ENCODE measurements around the gene CLIP2.
A peak's percentile ranks its signal among the peaks of the same experiment; 100 is the strongest.
"Not testable (repeated sequence)": the region's sequence is repeated elsewhere in the genome, so short reads cannot be mapped to it uniquely, and the experiment has no call there.

CLIP2 gene

DNA sequence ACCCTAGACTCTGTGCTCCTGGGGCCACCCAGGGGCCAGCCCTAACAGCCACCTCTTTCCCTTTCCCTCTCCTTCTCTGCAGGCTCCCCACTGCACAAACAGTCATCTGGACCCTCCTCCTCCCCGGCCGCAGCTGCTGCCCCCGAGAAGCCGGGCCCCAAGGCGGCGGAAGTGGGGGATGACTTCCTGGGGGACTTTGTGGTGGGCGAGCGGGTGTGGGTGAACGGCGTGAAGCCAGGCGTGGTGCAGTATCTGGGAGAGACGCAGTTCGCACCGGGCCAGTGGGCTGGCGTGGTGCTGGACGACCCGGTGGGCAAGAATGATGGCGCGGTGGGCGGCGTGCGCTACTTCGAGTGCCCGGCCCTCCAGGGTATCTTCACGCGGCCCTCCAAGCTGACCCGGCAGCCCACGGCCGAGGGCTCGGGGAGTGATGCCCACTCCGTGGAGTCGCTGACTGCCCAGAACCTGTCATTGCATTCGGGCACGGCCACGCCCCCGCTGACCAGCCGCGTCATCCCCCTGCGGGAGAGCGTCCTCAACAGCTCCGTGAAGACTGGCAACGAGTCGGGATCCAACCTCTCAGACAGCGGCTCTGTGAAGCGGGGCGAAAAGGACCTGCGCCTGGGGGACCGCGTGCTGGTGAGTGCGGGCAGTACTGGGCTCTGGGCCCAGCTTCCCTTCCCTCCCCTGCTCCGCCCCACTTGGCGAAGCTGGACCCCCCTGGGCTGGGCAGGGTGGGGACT is 49.3 kb downstream of the CLIP2 start:
- no peak for DNase-seq

DNA sequence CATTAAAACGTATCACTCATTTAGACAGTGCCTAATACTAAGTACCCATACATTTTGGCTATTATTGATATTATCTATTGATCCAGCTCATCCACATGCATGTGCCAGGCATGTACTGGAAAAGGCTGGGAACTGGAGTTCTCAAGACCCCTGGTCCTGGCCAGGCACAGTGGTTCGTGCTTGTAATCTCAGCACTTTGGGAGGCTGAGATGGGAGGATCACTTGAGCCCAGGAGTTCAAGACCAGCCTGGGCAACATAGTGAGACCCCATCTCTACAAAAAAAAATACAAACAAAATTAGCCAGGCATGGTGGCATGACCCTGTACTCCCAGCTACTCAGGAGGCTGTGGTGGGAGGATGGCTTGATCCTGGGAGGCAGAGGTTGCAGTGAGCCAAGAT is 50.4 kb downstream of the CLIP2 start:
- not testable (repeated sequence) for DNase-seq

DNA sequence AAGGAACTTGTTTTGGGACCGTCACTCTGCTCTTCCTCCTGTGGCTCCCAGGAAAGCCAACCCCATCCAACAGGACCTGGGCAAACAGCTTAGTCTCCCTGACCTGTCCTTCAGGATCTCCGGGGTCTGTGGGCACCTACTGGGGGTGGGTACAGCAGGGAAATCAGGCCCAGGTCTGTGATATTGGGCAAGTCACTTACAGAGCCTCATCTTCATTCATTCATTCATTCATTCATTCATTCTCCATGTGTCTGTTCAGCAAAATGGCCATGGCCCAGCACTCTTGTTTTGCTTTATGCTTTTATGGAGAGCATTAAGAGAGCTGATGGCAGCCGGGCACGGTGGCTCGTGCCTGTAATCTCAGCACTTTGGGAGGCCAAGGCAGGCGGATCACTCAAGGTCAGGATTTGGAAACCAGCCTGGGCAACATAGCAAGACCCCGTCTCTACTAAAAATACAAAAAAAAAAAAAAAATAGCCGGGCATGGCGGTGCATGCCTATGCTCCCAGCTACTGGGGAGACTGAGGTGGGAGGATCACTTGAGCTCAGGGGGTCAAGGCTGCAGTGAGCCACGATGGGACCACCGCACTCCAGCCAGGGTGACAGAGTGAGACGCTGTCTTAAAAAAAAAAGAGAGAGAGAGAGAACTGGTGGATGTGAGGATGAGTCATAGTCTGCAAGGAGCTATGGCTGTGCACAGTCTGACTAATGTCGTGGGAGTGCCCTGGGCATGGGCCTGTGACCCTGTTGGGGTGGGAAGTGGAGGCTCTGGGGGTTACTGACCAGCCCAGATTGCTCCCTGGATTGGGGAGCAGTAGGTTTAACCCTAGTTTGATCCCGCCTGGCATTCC is 54.3 kb downstream of the CLIP2 start:
- DNase-seq: no peak

DNA sequence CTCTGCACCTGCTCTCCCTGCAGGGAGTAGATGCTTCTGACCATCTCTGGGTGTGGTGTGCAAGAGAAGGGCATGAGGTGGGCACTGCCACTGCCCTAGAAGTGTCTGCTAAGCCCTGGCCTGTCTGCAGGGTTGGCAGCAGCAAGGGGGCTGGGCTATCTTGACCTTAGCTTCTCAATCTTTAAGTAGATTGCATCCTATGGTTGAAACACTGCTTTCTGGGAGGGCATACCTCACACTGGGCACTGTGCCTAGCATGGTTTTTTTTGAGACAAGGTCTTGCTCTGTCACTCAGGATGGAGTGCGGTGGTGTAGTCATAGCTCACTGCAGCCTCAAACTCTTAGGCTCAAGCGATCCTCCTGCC is 54.9 kb downstream of the CLIP2 start:
- DNase-seq: no peak

DNA sequence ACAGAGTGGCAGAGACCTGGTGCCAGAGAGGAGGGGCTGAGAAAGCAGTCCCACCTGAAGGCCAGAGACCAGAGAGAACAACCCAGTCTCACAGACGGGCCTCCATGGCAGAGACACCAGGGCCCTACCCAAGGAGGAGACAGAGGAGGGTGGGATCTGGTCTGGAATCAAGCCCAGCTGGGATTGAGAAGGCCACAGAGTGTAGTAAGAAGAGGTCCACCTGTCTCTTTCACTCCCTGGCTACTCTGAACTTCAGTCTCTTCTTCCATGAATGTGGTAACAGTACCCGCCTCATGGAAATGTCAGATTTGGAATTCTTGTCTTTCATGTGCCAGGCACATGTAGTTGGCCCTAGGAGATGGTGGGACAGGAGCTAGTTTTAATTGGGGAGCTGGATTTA is 55.6 kb downstream of the CLIP2 start:
- no peak for DNase-seq

DNA sequence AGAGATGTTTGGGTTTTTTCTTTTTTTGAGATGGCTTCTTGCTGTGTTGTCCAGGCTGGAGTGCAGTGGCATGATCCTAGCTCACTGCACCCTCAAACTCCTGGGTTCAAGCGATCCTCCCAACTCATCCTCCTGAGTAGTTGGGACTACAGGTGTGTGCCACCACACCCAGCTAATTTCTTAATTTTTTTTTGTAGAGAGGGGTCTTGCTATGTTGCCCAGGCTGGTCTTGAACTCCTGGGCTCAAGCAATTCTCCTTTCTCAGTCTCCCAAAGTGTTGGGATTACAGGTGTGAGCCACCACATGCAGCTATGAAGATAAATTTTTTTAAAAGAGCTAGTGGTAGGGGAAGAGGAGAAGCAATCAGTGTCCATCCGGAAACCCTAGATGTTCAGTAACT is 56.8 kb downstream of the CLIP2 start:
- no peak for DNase-seq

DNA sequence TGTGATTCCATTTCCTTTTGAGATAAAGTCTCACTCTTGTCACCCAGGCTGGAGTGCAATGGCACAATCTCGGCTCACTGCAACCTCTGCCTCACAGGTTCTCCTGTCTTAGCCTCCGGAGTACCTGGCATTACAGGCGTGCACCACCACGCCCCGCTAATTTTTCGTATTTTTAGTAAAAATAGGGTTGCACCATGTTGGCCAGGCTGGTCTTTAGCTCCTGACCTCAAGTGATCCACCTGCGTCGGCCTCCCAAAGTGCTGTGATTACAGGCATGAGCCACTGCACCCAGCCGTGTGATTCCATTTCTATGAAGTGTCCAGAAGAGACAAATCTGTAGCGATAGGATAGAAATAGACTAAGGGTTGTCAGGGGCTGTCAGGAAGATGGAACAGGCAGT is 60.4 kb downstream of the CLIP2 start:
- no peak for DNase-seq

DNA sequence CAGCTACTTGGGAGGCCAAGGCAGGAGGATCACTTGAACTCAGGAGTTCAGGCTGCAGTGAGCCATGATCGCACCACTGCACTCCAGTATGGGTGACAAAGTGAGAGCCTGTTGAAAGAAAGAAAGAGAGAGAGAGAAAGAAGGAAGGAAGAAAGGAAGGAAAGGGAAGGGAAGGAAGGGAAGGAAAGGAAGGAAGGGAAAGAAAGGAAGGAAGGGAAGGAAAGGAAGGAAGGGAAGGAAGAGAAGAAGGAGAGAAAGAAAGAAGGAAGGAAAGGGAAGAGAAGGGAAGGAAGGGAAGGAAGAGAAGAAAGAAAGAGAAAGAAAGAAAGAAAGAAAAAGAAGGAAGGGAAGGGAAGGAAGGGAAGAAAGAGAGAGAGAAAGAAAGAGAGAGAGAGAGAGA is 61.5 kb downstream of the CLIP2 start:
- DNase-seq: no peak

DNA sequence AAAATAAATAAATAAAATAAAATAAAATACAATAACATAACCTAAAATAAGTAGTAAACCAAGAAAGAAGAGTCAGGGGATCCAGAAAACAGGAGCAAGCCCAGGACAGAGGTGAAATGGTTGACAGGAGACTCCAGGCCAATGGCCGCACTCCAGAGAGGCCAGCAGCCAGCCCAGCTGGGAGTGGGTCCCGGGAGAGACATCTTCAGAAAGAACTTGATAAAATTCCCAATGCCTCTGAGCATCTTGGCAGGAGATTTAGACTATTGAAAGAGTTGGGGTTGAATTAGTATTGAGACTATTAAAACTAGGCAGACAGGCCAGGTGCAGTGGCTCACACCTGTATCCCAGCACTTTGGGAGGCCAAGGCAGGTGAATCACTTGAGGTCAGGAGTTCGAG is 62.6 kb downstream of the CLIP2 start:
- DNase-seq: no peak

DNA sequence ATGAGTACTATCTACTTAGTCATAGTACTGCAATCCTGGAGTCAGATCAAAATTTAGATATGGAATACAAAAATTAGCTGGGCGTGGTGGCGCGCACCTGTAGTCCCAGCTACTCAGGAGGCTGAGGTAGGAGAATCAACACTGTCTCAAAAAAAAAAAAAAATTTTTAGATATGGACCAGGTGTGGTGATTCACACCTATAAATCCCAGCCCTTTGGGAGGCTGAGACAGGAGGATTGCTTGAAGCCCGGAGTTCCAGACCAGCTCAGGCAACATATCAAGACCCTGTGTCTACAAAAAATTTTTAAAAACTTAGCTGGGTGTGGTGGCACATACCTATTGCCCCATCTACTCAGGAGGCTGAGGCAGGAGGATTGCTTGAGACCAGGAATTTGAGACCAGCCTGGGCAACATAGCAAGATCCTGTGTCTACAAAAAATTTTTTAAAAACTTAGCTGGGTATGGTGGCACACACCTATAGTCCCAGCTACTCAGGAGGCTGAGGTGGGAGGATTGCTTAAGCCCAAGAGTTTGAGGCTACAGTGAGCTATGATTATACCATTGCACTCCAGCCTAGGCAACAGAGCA is 63.4 kb downstream of the CLIP2 start:
- DNase-seq: not testable (repeated sequence)

DNA sequence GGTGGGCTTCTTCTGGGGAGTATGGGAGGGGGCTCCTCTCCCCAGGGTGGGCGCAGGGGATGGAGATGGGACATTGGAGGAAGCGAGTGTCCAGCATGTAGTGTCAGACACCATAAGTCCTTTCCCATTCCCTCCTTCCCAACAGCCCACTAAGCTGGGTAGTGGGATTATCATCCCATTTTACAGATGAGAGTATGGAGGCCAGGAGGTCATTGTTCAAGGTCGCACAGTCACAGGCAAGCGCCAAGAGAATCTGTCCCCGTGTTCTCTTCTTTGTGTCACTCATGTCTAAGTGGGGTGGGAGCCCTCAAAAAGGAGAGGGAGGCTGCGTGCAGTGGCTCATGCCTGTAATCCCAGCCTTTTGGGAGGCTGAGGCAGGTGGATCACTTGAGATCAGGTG is 64.8 kb downstream of the CLIP2 start:
- no peak for DNase-seq

DNA sequence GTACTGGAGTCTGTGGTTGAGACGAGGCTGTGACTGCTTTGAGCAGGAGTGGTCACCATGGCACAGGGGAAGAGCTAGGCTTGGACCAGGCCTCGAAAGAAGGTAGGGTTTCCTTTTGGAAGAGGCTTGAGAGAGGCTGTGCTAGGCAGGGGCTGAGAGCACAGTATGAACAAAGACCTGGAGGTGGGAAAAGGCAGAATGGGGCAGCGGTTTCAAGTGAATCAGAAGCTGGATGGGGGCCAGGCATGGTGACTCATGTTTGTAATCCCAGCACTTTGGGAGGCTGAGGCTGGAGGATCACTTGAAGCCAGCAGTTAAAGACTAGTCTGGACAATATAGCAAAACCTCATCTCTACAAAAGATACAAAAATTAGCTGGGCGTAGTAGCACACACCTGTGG is 65.9 kb downstream of the CLIP2 start:
- DNase-seq: no peak

DNA sequence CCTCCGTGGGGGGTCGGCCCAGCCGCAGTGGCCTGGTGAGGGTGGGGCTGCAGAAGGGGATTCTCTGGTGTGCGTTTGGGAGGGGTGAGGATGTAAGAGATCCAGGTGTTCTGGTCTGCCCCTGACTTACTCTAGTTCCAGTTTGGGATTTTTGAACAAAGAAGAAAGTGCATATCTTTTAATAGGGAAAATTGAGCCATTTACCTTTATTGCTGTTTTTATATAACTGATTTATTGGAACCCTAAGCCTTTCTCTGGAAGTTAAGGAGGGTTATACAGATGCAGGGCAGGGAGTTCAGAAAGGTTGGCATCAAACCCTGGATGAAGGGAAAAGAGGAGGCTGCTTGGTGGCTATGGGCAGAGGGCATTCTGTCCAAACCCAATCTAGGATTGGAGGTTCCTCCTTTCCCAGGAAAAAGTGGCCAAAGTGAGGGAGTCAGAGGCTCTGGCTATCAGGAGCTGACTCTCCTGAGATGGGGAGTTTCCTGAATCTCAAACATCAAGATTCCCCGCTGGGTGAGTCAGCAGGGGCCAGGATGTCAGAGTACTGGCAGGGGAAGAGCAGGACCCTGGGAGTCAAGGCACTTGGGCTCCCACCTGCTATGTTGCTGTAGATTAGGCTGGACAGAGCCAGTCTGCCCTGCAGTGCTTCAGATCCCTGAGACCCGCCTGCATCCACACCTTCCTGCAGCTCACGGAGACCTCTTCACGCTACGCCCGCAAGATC is 67.5 kb downstream of the CLIP2 start:
- DNase-seq: no peak

DNA sequence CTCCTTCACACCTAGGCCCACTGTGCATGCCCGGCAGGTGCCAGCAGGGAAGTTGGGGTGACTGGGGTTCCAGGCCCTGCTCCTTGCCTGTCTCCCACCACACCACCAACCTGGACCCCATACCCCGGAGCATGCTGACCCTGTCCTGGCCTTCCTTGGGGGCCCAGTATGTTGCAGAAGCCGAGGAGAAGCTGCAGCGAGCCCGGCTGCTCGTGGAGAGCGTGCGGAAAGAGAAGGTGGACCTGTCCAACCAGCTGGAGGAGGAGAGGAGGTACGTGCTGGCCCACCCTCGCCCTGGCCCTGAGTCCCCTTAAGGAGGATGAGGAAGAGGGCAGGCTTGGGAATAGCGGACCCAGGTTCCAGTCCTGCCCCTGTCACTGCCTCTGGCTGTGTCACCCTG is 70.8 kb downstream of the CLIP2 start:
- DNase-seq: no peak

DNA sequence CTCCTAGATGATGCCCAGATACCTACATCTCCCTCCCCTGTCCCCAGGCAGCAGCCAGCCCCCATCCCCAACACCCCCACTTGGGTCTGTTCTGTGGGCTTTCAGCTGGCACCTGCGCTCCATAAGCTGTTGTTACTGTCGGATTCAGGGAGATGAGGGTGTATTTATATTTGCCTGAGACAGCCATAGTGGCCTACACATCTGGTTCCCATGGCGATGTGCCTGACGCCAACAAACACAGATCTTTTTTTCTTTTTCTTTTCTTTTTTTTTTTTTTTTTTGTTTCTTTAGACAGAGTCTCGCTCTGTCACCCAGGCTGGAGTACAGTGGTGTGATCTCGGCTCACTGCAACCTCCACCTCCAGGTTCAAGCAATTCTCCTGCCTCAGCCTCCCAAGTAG is 73.1 kb downstream of the CLIP2 start:
- no peak for DNase-seq

DNA sequence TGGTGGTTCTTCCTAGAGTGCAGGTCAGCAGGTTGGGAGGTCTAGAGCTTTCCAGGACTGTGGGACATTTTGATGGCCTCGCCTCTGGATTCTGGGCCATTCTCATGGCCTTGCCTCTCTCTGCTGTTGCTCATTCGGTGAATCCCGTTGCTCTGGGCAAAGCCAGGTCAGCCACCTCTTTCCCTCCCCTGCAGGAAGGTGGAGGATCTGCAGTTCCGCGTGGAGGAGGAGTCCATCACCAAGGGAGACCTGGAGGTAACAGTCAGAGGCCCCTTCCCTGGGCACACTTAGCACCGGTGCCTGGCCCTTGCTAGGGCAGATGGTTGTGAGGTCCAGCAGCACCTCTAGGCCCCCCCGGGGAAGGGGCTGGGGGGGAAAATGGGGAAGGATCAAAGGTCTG is 74.9 kb downstream of the CLIP2 start:
- DNase-seq: no peak

DNA sequence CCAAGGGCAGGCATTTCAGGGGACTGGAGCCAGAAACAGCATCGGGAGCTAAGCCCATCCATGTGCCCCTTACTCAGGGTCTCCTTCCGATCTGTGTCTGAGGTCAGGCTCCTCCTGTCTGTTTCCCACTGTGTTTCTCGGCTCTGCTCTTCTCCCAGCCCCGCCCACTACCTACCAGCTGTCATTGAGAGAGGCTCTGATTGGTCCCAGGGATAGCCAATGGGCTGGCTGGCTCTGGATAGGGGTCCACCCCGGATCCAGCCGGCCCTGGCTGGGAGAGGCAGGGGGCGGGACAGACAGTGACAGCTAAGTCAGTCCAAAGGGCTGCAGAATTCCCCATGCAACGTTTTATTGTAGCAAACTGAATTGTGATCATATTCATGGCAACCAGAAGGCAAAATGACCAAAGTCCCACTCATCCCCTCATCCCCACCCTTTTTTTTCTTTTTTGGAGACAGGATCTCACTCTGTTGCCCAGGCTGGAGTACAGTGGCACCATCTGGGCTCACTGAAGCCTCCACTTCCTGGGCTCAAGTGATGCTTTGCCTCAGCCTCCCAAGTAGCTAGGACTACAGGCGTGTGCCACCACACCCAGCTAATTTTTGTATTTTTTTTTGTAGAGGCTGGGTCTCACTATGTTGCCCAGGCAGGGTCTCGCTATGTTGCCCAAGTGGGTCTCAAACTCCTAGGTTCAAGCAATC is 76.3 kb downstream of the CLIP2 start:
- peak; percentile 10 for DNase-seq

DNA sequence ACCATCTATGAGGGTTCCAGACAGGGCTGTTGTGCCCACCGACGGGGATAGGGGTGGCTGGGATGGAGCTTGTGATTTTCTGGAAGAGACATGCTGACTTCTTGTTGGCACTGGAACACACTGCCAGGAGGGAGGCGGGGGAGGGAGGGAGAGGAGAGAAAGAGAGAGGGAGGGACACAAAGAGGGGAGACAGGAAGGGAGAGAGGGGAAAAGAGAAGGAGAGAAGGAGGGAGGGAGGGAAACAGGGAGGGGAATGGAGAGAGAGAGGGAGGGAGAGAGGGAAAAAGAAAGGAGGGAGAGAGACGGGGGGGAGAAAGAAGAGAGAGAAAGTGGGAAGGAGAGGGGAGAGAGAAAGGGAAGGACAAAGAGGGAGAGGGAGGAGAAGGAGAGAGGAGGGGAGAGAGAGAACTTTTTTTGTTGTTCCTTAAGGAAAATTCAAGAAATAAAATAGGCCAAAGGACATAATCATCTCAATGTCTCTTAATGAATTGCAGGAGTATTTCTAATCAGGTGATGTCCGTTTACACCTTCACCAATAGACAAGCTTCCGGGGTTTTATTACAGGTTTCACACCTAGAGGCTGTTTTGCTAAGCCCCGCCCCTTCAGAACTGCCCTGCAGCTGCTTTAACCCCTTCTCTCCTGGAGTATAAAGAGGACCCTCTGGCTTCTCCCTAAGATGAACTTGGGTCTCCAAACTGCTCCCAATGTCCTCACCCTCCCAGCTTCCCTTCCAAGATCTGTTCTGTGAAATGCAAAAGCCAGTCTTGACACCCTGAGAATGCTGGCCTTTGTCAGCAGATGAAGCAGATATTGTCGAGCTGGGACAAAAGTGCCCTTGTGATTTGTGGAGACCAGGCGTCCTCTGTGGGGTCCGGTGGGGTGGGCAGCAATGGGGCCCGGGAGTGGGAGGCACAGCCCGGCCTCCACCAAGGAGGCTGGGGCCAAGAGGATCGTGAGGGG is 82.5 kb downstream of the CLIP2 start:
- peak; percentile 4 for DNase-seq

DNA sequence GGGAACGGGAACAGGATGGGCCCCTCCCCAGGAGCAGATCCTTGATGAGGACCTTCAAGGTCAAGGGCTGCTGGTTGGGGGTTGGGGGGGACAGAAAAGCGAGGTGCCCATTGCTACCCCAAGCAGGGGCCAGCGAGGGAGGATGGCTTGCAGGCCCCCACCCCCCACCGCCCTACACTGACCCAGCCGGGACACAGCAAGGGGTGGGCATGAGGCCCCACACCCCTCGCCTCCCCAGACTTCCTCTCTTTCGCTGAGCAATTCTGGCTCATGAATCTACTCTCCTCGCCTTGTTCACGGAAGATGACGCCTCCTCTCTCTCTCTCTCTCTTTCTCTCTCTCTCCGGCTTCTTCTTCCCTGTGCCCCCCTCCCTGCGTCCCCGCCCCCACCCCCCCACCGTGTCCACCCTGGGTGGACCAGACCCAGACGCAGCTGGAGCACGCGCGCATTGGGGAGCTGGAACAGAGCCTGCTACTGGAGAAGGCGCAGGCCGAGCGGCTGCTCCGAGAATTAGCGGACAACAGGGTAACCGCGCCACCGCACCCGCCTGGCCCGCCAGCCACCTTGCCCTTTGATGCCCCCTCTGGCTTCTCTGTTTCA is 83.4 kb downstream of the CLIP2 start:
- DNase-seq: no peak

DNA sequence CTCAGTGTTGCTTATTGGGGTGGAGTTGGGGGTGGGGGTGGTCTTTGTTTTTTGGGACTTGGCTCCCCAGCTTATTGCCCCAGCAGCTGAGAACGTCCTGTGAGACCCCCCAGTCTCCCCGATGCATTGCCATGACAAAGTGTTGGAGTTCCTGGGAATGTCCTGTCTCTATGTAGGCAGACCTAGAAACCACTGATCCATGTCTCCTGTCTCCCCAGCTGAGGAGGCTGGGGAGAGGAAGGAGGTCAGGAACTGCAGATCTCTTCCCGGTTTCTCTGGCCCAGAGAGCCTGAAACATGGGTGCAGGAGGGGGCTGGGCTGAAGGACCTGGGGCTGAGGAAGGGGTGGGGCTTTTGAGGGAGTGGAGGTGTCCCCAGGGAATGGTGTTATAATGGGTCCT is 84.3 kb downstream of the CLIP2 start:
- no peak for DNase-seq

DNA sequence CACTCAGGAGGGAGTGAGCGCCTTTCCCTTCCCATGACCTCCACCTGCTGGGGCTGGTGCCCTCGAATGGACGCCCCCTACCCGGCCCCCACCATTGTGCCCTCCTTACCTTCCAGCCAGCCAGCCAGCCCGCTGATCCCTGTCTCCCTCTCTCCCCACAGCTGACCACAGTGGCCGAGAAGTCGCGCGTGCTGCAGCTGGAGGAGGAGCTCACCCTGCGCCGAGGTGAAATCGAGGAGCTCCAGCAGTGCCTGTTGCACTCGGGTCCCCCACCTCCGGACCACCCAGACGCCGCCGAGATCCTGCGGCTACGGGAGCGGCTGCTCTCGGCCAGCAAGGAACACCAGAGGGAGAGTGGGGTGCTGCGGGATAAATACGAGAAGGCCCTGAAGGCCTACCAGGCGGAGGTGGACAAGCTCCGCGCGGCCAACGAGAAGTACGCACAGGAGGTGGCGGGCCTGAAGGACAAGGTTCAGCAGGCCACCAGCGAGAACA is 86.6 kb downstream of the CLIP2 start:
- DNase-seq: no peak
